Endothelial cell of umbilical vein (primary cell): Measurements from ENCODE around the gene TRAPPC8. TPM values are rescaled to one million over a fixed set of nuclear protein-coding genes. Genes with fewer than 3 reads are reported as not detected.

Source experiments
- BruUV-seq: library from RNA; stranded (reverse); fragments of 400-500 nt; replicated peaks from 2 replicates; lab custom pipeline; 2021; lab: Mats Ljungman, UMichigan
- CTCF ChIA-PET: fragments of 300-600, 350-600 bp; sonication (Branson Sonifier 250); formaldehyde crosslinking; loops from one replicate; lab custom pipeline; 2021; ENCODE audit warnings: antibody characterized with exemption, inconsistent platforms; lab: Charles Lee
- POLR2A ChIA-PET: fragments of 300-600, 350-600 bp; sonication (Branson Sonifier 250); formaldehyde crosslinking; loops from one replicate; lab custom pipeline; 2021; ENCODE audit warnings: antibody characterized with exemption, inconsistent platforms; lab: Charles Lee
- DNase-seq: peaks from one replicate; pipeline ENCODE4 v3.0.0-alpha.2; 2011; ENCODE audit warnings: low read depth, low spot score
- FAIRE-seq: peaks from 2 replicates; lab custom pipeline; 2011; peaks lifted over from hg19 to GRCh38; lab: Jason Lieb, UNC
- H2AFZ ChIP-seq: 2 replicates; pipeline ENCODE4 v1.6.0; 2012; ENCODE audit warnings: low read depth, low read length, control low read depth, inconsistent platforms
- H3K27ac ChIP-seq: 2 replicates; pipeline ENCODE4 v1.5.1; 2011; ENCODE audit warnings: low read depth, mild to moderate bottlenecking, control low read depth, low read length, moderate library complexity; ENCODE audit not compliant: insufficient read depth
- H3K27me3 ChIP-seq, 2 experiments: 2 replicates each; pipeline versions ENCODE4 v1.6.0 to v1.6.1; 2011; ENCODE audit warnings: low read length in 2 of 2, mixed read lengths in 1 of 2; ENCODE audit not compliant: control insufficient read depth in 2 of 2, insufficient read depth in 2 of 2
- H3K36me3 ChIP-seq, 2 experiments: 2 replicates in 1 of 2; 3 replicates in 1 of 2; pipeline ENCODE4 v1.5.1; 2011; ENCODE audit warnings: low read length in 2 of 2, mild to moderate bottlenecking in 1 of 2, moderate library complexity in 1 of 2; ENCODE audit not compliant: control insufficient read depth in 2 of 2, insufficient read depth in 2 of 2; ENCODE audit errors: extremely low read depth in 1 of 2
- H3K4me1 ChIP-seq: 3 replicates; pipeline ENCODE4 v1.5.1; 2011; ENCODE audit warnings: mild to moderate bottlenecking, low read length; ENCODE audit not compliant: control insufficient read depth, insufficient read depth; ENCODE audit errors: extremely low read depth
- H3K4me2 ChIP-seq: 2 replicates; pipeline ENCODE4 v1.6.1; 2011; ENCODE audit warnings: low read length, control low read depth, mixed read lengths; ENCODE audit not compliant: insufficient read depth
- H3K4me3 ChIP-seq, 3 experiments: fragments of 200-600 bp in 1 of 3; sonication (generic), shearing (Covaris generic) in 1 of 3; replicated peaks in 1 of 3; 2 replicates each; pipeline ENCODE4 v1.5.1; 2011 to 2016; ENCODE audit warnings: control low read depth in 3 of 3, low read length in 3 of 3, mild to moderate bottlenecking in 2 of 3, inconsistent platforms in 1 of 3, low read depth in 1 of 3, moderate library complexity in 1 of 3; ENCODE audit not compliant: insufficient read depth in 1 of 3
- H3K79me2 ChIP-seq: 2 replicates; pipeline ENCODE4 v1.6.0; 2012; ENCODE audit warnings: low read length, inconsistent platforms; ENCODE audit not compliant: control insufficient read depth, insufficient read depth
- H3K9ac ChIP-seq: replicated peaks from 2 replicates; pipeline ENCODE3; 2011; ENCODE audit warnings: low read length, control low read depth; ENCODE audit not compliant: insufficient read depth; ENCODE audit errors: extremely low read depth
- H3K9me1 ChIP-seq: replicated peaks from 3 replicates; pipeline ENCODE4 v1.6.0; 2011; ENCODE audit warnings: mild to moderate bottlenecking, low read length; ENCODE audit not compliant: control insufficient read depth, insufficient read depth; ENCODE audit errors: extremely low read depth
- H3K9me3 ChIP-seq: replicated peaks from 2 replicates; pipeline ENCODE4 v1.5.1; 2012; ENCODE audit warnings: low read length, inconsistent platforms; ENCODE audit not compliant: control insufficient read depth, insufficient read depth
- H4K20me1 ChIP-seq: replicated peaks from 2 replicates; pipeline ENCODE3; 2011; ENCODE audit warnings: mild to moderate bottlenecking, low read length; ENCODE audit not compliant: control insufficient read depth, insufficient read depth; ENCODE audit errors: extremely low read depth
- EZH2 ChIP-seq: IDR thresholded peaks from 2 replicates; pipeline ENCODE4 v1.6.1; 2012; ENCODE audit warnings: borderline replicate concordance, low read depth, mild to moderate bottlenecking, moderate library complexity, low read length, inconsistent platforms; ENCODE audit not compliant: severe bottlenecking
- FOS ChIP-seq: IDR thresholded peaks from 2 replicates; pipeline ENCODE4 v1.6.1; 2011; ENCODE audit warnings: mild to moderate bottlenecking, low read length, moderate library complexity, borderline replicate concordance; ENCODE audit not compliant: insufficient read depth
- GATA2 ChIP-seq: IDR thresholded peaks from 2 replicates; pipeline ENCODE4 v1.7.0; 2011; ENCODE audit warnings: low read depth, mild to moderate bottlenecking, moderate library complexity, mixed read lengths, low read length; ENCODE audit not compliant: insufficient read length, insufficient read depth
- JUN ChIP-seq: IDR thresholded peaks from 2 replicates; pipeline ENCODE4 v1.6.1; 2011; ENCODE audit warnings: borderline replicate concordance, low read depth; ENCODE audit not compliant: insufficient read length, insufficient read depth
- MAX ChIP-seq: IDR thresholded peaks from 2 replicates; pipeline ENCODE4 v1.6.1; 2011; ENCODE audit not compliant: insufficient read depth, insufficient read length
- MYC ChIP-seq: IDR thresholded peaks from one replicate; pipeline ENCODE4 v1.6.1; 2011; ENCODE audit warnings: mild to moderate bottlenecking, low read depth, low read length
- POLR2A ChIP-seq: IDR thresholded peaks from 2 replicates; pipeline ENCODE4 v1.6.1; 2012; ENCODE audit warnings: low read depth, mild to moderate bottlenecking, control low read depth, low read length
- POLR2AphosphoS5 ChIP-seq: IDR thresholded peaks from 2 replicates; pipeline ENCODE4 v1.6.1; 2012; ENCODE audit warnings: low read depth, mild to moderate bottlenecking, control low read depth, low read length, moderate library complexity; ENCODE audit not compliant: insufficient read depth
- dilution Hi-C: fragments of 300-500 bp; cut with MboI; formaldehyde crosslinking; loops from one replicate; pipeline ENCODE4 v1.15.0; 2019; ENCODE audit warnings: low sequenced_read_pairs; ENCODE audit not compliant: extremely low pct_ligation_motif_present
- intact Hi-C: fragments of 100-400 bp; cut with micrococcal nuclease; formaldehyde crosslinking; loops from one replicate; pipeline ENCODE4 v1.10.0; 2022
- polyA plus RNA-seq, 4 experiments: library from polyadenylated mRNA; depleted of rRNA in 3 of 4; stranded (reverse) in 3 of 4; unstranded in 1 of 4; fragments of >200 nt; gene quantifications; 2 replicates each; pipeline versions ENCODE4 v1.2.1 to v1.2.3, GENCODE V29; 2011 to 2012; ENCODE audit warnings: missing spikeins in 1 of 4
- total RNA-seq: library from RNA; stranded (reverse); gene quantifications from 2 replicates; pipeline ENCODE4 v1.2.3, GENCODE V29; 2021
- TF ChIP-seq, protein P1 (sequence below), 2 donors: IDR thresholded peaks; 1 replicate in 1 of 2; 2 replicates in 1 of 2; pipeline ENCODE4 v1.5.1; 2011; ENCODE audit warnings: low read length in 2 of 2, mild to moderate bottlenecking in 2 of 2, moderate library complexity in 2 of 2, control low read depth in 1 of 2, inconsistent platforms in 1 of 2, low read depth in 1 of 2; ENCODE audit not compliant: insufficient read depth in 1 of 2; ENCODE audit errors: extremely low read depth in 1 of 2

TRAPPC8 gene
- total and polyA plus RNA-seq, 2 donors (not counting 3 experiments of a cell fraction or from before 2014, with no cell fraction given): 25.0 to 30.1 TPM

DNA sequence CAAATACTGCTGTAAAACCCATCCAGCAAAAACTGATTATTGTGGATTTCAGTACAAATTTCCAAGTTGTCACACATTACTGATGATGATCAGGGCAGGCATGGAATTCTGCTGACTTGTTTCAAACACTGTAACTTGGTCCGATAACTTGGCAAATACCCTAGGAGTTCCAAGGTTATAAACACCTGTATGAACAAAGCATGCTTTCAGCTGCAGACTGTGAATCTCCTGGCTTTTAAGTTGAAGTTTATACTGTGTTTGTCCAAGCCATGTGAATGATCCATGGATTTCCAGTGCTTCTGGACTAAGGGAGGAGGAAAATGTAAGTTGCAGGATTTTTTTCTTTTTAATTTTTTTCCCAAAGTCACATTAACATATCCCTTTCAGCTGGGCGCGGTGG lies 112.2 kb downstream of the TRAPPC8 start:
- Histone ChIP-seq H3K4me1 (no peaks in the 10 kb centered on the region), H2AFZ (no peak overlapping the region), H3K4me3 (no peak overlapping the region), H3K4me2 (no peak overlapping the region), H4K20me1 (no peaks in the 10 kb centered on the region), H3K9ac (no peak overlapping the region), H3K9me3 (no peaks in the 10 kb centered on the region), H3K36me3 (peaks cover 0 to 8% of the 10 kb centered on the region in 2 experiments), H3K79me2 (no peaks in the 10 kb centered on the region), H3K27me3 (no peaks in the 10 kb centered on the region), H3K9me1 (no peaks in the 10 kb centered on the region), H3K27ac (no peak overlapping the region)
- intact Hi-C loops (no loop called here), dilution Hi-C loops (no loop called here)
- TF ChIP-seq JUN: no peak
- no peak for TF ChIP-seq POLR2A
- no peak for TF ChIP-seq MAX
- TF ChIP-seq POLR2AphosphoS5: no peak
- TF ChIP-seq FOS: no peak
- TF ChIP-seq EZH2: no peak
- TF ChIP-seq GATA2: no peak
- TF ChIP-seq, protein P1, sequence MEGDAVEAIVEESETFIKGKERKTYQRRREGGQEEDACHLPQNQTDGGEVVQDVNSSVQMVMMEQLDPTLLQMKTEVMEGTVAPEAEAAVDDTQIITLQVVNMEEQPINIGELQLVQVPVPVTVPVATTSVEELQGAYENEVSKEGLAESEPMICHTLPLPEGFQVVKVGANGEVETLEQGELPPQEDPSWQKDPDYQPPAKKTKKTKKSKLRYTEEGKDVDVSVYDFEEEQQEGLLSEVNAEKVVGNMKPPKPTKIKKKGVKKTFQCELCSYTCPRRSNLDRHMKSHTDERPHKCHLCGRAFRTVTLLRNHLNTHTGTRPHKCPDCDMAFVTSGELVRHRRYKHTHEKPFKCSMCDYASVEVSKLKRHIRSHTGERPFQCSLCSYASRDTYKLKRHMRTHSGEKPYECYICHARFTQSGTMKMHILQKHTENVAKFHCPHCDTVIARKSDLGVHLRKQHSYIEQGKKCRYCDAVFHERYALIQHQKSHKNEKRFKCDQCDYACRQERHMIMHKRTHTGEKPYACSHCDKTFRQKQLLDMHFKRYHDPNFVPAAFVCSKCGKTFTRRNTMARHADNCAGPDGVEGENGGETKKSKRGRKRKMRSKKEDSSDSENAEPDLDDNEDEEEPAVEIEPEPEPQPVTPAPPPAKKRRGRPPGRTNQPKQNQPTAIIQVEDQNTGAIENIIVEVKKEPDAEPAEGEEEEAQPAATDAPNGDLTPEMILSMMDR (IDR thresholded peaks at IDR 0.05; ENCODE audit: extremely low read depth in 1 of 2, insufficient read depth in 1 of 2, low read depth in 1 of 2, low read length in 2 of 2): no peak
- no peak for TF ChIP-seq MYC
- FAIRE-seq (no peak), DNase-seq (no peak)
- no TSS peak for BruUV-seq
- ChIA-PET POLR2A (no interaction called here), CTCF (no interaction called here)
